K562 (cell line): ENCODE measurements around the gene ATG4D. TPM values are rescaled to one million over a fixed set of nuclear protein-coding genes. Genes with fewer than 3 reads are reported as not detected.

Experiments used
- ASH1L ChIP-seq: fragments of 450-650 bp; IDR thresholded peaks from 2 replicates; pipeline ENCODE4 v1.6.1; 2018; ENCODE audit warnings: borderline replicate concordance, mild to moderate bottlenecking, low read depth; ENCODE audit not compliant: partially characterized antibody
- CBX2 ChIP-seq: fragments of 200-600 bp; sonication (generic); IDR thresholded peaks from one replicate; pipeline ENCODE4 v1.6.1; 2012; ENCODE audit warnings: mild to moderate bottlenecking, low read length, inconsistent platforms; ENCODE audit not compliant: insufficient read depth, poor library complexity, severe bottlenecking
- COPS2 ChIP-seq: fragments of 450-650 bp; conservative IDR thresholded peaks from 2 replicates; pipeline ENCODE4 v1.6.1; 2016; ENCODE audit warnings: mild to moderate bottlenecking, moderate library complexity
- ESRRA ChIP-seq: fragments of 450-650 bp; IDR thresholded peaks from 2 replicates; pipeline ENCODE4 v1.6.1; 2014; ENCODE audit warnings: low read depth, mild to moderate bottlenecking, moderate library complexity, borderline replicate concordance
- FOXJ2 ChIP-seq: fragments of 200-800 bp; sonication (Bioruptor generic); IDR thresholded peaks from 2 replicates; pipeline ENCODE4 v1.6.1; 2016; ENCODE audit warnings: missing genetic modification characterization, missing compliant biosample characterization
- GABPA ChIP-seq: fragments of 200-800 bp; sonication (Bioruptor generic); conservative IDR thresholded peaks from 2 replicates; pipeline ENCODE4 v1.6.1; 2016; ENCODE audit warnings: low read depth, missing genetic modification characterization, missing compliant biosample characterization
- GABPB1 ChIP-seq: sonication (generic); formaldehyde crosslinking; IDR thresholded peaks from 2 replicates; pipeline ENCODE4 v1.8.0; 2022; ENCODE audit warnings: mild to moderate bottlenecking, missing genetic modification reagents
- HNRNPH1 ChIP-seq: fragments of 200-400 bp; formaldehyde crosslinking; optimal IDR thresholded peaks from 2 replicates; pipeline ENCODE3; 2017; ENCODE audit warnings: low read depth, mild to moderate bottlenecking, low read length, moderate library complexity
- KDM4B ChIP-seq, 2 experiments: fragments of 450-650 bp in 1 of 2; sonication (generic) in 1 of 2; IDR thresholded peaks; 2 replicates each; pipeline ENCODE4 v1.6.1; 2016 to 2017; ENCODE audit warnings: borderline replicate concordance in 2 of 2, antibody characterized with exemption in 1 of 2, low read depth in 1 of 2, mild to moderate bottlenecking in 1 of 2
- MCM2 ChIP-seq: fragments of 450-650 bp; IDR thresholded peaks from 2 replicates; pipeline ENCODE4 v1.6.1; 2017; ENCODE audit warnings: low read depth, mild to moderate bottlenecking
- MCM5 ChIP-seq: fragments of 450-650 bp; IDR thresholded peaks from 2 replicates; pipeline ENCODE4 v1.6.1; 2016; ENCODE audit warnings: low read depth
- MECOM ChIP-seq: fragments of 250-450 bp; sonication (Bioruptor Pico); IDR thresholded peaks from 2 replicates; pipeline ENCODE4 v1.8.0; 2022; ENCODE audit warnings: inconsistent platforms
- PTTG1 ChIP-seq: fragments of 450-650 bp; IDR thresholded peaks from 2 replicates; pipeline ENCODE4 v1.6.1; 2016; ENCODE audit warnings: low read depth, mild to moderate bottlenecking, missing genetic modification characterization, missing compliant biosample characterization
- SRSF1 ChIP-seq: fragments of 200-400 bp; formaldehyde crosslinking; IDR thresholded peaks from 2 replicates; pipeline ENCODE4 v1.6.1; 2017; ENCODE audit warnings: mild to moderate bottlenecking, low read depth, low read length, moderate library complexity
- ZBTB2 ChIP-seq: fragments of 450-650 bp; IDR thresholded peaks from 2 replicates; pipeline ENCODE4 v1.6.1; 2016; ENCODE audit warnings: antibody characterized with exemption
- ZNF263 ChIP-seq: sonication (generic); formaldehyde crosslinking; IDR thresholded peaks from 2 replicates; pipeline ENCODE4 v1.8.0; 2022; ENCODE audit warnings: mild to moderate bottlenecking, missing genetic modification reagents, borderline replicate concordance
- ZNF668 ChIP-seq: fragments of 250-450 bp; sonication (Bioruptor Pico); IDR thresholded peaks from 2 replicates; pipeline ENCODE4 v1.8.0; 2022; ENCODE audit warnings: mild to moderate bottlenecking, inconsistent platforms
- polyA plus RNA-seq, 8 experiments: library from polyadenylated mRNA; depleted of rRNA in 4 of 8; stranded (reverse) in 5 of 8; unstranded in 3 of 8; fragments of >200 nt; fragmentation: Nextera tagmentation in 2 of 8; fragmentation: Illumina TruSeq in 1 of 8; extraction: Ambion mirVana in 2 of 8; extraction: Trizol in 1 of 8; gene quantifications; 2 replicates each; pipeline versions ENCODE4 v1.2.1 to v1.2.3, GENCODE V29; 2011 to 2014; ENCODE audit warnings: inconsistent platforms in 1 of 8, missing spikeins in 1 of 8
- total RNA-seq, 7 experiments: library from RNA; depleted of rRNA in 6 of 7; stranded (reverse); fragments of >200 nt in 6 of 7; fragmentation: Illumina TruSeq in 2 of 7; extraction: Trizol in 2 of 7; gene quantifications; 2 replicates each; pipeline versions ENCODE4 v1.2.1 to v1.2.3, GENCODE V29; 2011 to 2021; ENCODE audit warnings: low replicate concordance in 1 of 7
- TF ChIP-seq, protein P1 (sequence below), 2 experiments: fragments of 450-650 bp; IDR thresholded peaks; 2 replicates each; pipeline ENCODE4 v1.6.1; 2018; ENCODE audit warnings: mild to moderate bottlenecking in 2 of 2, low read depth in 1 of 2; ENCODE audit not compliant: partially characterized antibody in 2 of 2
- TF ChIP-seq, protein P2 (sequence below), 2 experiments: fragments of 450-650 bp in 1 of 2; sonication (generic) in 1 of 2; formaldehyde crosslinking; conservative IDR thresholded peaks; 2 replicates each; pipeline versions ENCODE4 v1.4.0 to v1.8.1; 2020 to 2022; ENCODE audit warnings: mild to moderate bottlenecking in 1 of 2, missing genetic modification reagents in 1 of 2
- TF ChIP-seq, protein P3 (sequence below): sonication (generic); formaldehyde crosslinking; IDR thresholded peaks from 2 replicates; pipeline ENCODE4 v1.8.1; 2023; ENCODE audit warnings: mild to moderate bottlenecking, missing genetic modification reagents

ATG4D gene
- total and polyA plus RNA-seq, 9 of the 15 experiments (the other 6 are each of a cell fraction or from before 2014, with no cell fraction given), result 0.51 to 66.1 (median 22.9) TPM

- TF ChIP-seq, protein P1, sequence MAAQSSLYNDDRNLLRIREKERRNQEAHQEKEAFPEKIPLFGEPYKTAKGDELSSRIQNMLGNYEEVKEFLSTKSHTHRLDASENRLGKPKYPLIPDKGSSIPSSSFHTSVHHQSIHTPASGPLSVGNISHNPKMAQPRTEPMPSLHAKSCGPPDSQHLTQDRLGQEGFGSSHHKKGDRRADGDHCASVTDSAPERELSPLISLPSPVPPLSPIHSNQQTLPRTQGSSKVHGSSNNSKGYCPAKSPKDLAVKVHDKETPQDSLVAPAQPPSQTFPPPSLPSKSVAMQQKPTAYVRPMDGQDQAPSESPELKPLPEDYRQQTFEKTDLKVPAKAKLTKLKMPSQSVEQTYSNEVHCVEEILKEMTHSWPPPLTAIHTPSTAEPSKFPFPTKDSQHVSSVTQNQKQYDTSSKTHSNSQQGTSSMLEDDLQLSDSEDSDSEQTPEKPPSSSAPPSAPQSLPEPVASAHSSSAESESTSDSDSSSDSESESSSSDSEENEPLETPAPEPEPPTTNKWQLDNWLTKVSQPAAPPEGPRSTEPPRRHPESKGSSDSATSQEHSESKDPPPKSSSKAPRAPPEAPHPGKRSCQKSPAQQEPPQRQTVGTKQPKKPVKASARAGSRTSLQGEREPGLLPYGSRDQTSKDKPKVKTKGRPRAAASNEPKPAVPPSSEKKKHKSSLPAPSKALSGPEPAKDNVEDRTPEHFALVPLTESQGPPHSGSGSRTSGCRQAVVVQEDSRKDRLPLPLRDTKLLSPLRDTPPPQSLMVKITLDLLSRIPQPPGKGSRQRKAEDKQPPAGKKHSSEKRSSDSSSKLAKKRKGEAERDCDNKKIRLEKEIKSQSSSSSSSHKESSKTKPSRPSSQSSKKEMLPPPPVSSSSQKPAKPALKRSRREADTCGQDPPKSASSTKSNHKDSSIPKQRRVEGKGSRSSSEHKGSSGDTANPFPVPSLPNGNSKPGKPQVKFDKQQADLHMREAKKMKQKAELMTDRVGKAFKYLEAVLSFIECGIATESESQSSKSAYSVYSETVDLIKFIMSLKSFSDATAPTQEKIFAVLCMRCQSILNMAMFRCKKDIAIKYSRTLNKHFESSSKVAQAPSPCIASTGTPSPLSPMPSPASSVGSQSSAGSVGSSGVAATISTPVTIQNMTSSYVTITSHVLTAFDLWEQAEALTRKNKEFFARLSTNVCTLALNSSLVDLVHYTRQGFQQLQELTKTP (IDR thresholded peaks at IDR 0.05; ENCODE audit: low read depth in 1 of 2, partially characterized antibody in 2 of 2), result peak; percentile 38 to 62
- TF ChIP-seq COPS2 (no peak), GABPB1 (CRISPR knock-in tag) (no peak; the same call in 1 of the 2 replicates), MCM5 (no peak), ZNF668 (no peak), KDM4B (IDR thresholded peaks at IDR 0.05; ENCODE audit: borderline replicate concordance in 2 of 2, low read depth in 1 of 2) (no peak), SRSF1 (no peak), ZNF263 (CRISPR knock-in tag) (no peak; the same call in none of the 2 replicates), GABPA (tag) (peak; percentile 50; the same call in 1 of the 2 replicates), PTTG1 (tag) (no peak), CBX2 (no peak), MECOM (CRISPR knock-in tag) (peak; percentile 47; the same call in 1 of the 2 replicates), ZBTB2 (no peak), HNRNPH1 (no peak), ASH1L (peak; percentile 37), ESRRA (no peak), MCM2 (no peak), FOXJ2 (no peak)
- TF ChIP-seq, protein P2, sequence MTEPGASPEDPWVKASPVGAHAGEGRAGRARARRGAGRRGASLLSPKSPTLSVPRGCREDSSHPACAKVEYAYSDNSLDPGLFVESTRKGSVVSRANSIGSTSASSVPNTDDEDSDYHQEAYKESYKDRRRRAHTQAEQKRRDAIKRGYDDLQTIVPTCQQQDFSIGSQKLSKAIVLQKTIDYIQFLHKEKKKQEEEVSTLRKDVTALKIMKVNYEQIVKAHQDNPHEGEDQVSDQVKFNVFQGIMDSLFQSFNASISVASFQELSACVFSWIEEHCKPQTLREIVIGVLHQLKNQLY (CRISPR knock-in tag; conservative IDR thresholded peaks at IDR 0.05), result no peak
- TF ChIP-seq, protein P3, sequence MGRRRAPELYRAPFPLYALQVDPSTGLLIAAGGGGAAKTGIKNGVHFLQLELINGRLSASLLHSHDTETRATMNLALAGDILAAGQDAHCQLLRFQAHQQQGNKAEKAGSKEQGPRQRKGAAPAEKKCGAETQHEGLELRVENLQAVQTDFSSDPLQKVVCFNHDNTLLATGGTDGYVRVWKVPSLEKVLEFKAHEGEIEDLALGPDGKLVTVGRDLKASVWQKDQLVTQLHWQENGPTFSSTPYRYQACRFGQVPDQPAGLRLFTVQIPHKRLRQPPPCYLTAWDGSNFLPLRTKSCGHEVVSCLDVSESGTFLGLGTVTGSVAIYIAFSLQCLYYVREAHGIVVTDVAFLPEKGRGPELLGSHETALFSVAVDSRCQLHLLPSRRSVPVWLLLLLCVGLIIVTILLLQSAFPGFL (CRISPR knock-in tag), result 0 out of 2 replicates have a peak, but pooled peaks have one; percentile 22
Measured at GRCh38 chr19:10503002-10503789, 40.5 kb upstream of the ATG4D start, which contains the start of gene KEAP1 (continued).
